ENCODE data around the gene PSMC3IP.

The PSMC3IP gene

GRCh38 chr17:42603318-42603717, 25.8 kb upstream of the PSMC3IP start:
- TF ChIP-seq CTCF (IDR thresholded peaks at IDR 0.05; ENCODE audit: borderline replicate concordance, insufficient read depth, low read depth, low read length): no peak
- no peak overlapping the region for H3K4me3 ChIP-seq (ENCODE audit: low read depth, low read length)

- no peak for TF ChIP-seq CTCF (IDR thresholded peaks at IDR 0.05; ENCODE audit: borderline replicate concordance, insufficient read depth, low read depth, low read length)
Observed at GRCh38 chr17:42598905-42599304, 21.4 kb upstream of the PSMC3IP start.

GRCh38 chr17:42596386-42596785, 18.9 kb upstream of the PSMC3IP start:
- H3K4me3 ChIP-seq (ENCODE audit: low read depth, low read length): no peak overlapping the region
- no peak for TF ChIP-seq CTCF (IDR thresholded peaks at IDR 0.05; ENCODE audit: borderline replicate concordance, insufficient read depth, low read depth, low read length)

More at GRCh38 chr17:42598905-42599304, 21.4 kb upstream of the PSMC3IP start:
- no peak overlapping the region for H3K4me3 ChIP-seq (ENCODE audit: low read depth, low read length)

GRCh38 chr17:42591411-42591810, 13.9 kb upstream of the PSMC3IP start:
- no peak for TF ChIP-seq CTCF (IDR thresholded peaks at IDR 0.05; ENCODE audit: borderline replicate concordance, insufficient read depth, low read depth, low read length)
- H3K4me3 ChIP-seq (ENCODE audit: low read depth, low read length): no peak overlapping the region

GRCh38 chr17:42590886-42591285, 13.4 kb upstream of the PSMC3IP start:
- TF ChIP-seq CTCF (IDR thresholded peaks at IDR 0.05; ENCODE audit: borderline replicate concordance, insufficient read depth, low read depth, low read length): no peak
- no peak overlapping the region for H3K4me3 ChIP-seq (ENCODE audit: low read depth, low read length)

GRCh38 chr17:42586514-42587230, 9.1 kb upstream of the PSMC3IP start:
- H3K4me3 ChIP-seq (ENCODE audit: low read depth, low read length): no peak overlapping the region
- TF ChIP-seq CTCF (IDR thresholded peaks at IDR 0.05; ENCODE audit: borderline replicate concordance, insufficient read depth, low read depth, low read length): no peak

- TF ChIP-seq CTCF (IDR thresholded peaks at IDR 0.05; ENCODE audit: borderline replicate concordance, insufficient read depth, low read depth, low read length): no peak
Observed at GRCh38 chr17:42585353-42585752, 7.8 kb upstream of the PSMC3IP start.

More at GRCh38 chr17:42585353-42585752, 7.8 kb upstream of the PSMC3IP start:
- no peak overlapping the region for H3K4me3 ChIP-seq (ENCODE audit: low read depth, low read length)

Data from GM12875 (cell line).